H9 (cell line): ENCODE results near the gene PHACTR1. TPM values are rescaled to one million over a fixed set of nuclear protein-coding genes. Genes with fewer than 3 reads are reported as not detected.

Source experiments
- DNase-seq: peaks from one replicate; pipeline ENCODE4 v3.0.0-alpha.2; 2017
- H2AFZ ChIP-seq: one replicate; pipeline ENCODE4 v1.6.1; 2013; ENCODE audit warnings: mild to moderate bottlenecking, low read length, control low read depth, moderate library complexity
- H2AK5ac ChIP-seq: 2 replicates; pipeline ENCODE4 v1.6.1; 2013; ENCODE audit warnings: low read length, control low read depth, mixed read lengths; ENCODE audit not compliant: insufficient read length
- H2BK120ac ChIP-seq: one replicate; pipeline ENCODE4 v1.6.1; 2013; ENCODE audit warnings: low read depth, mild to moderate bottlenecking, low read length, control low read depth, inconsistent platforms; ENCODE audit not compliant: poor library complexity, severe bottlenecking
- H2BK12ac ChIP-seq: 2 replicates; pipeline ENCODE4 v1.6.1; 2013; ENCODE audit warnings: low read length, control low read depth, mixed read lengths, low read depth; ENCODE audit not compliant: insufficient read length
- H2BK15ac ChIP-seq: 2 replicates; pipeline ENCODE4 v1.6.1; 2013; ENCODE audit warnings: low read depth, low read length, control low read depth
- H2BK20ac ChIP-seq: one replicate; pipeline ENCODE4 v1.6.1; 2013; ENCODE audit warnings: low read depth, mild to moderate bottlenecking, low read length, control low read depth, inconsistent platforms; ENCODE audit not compliant: poor library complexity, severe bottlenecking
- H2BK5ac ChIP-seq: 2 replicates; pipeline ENCODE4 v1.6.1; 2013; ENCODE audit warnings: low read length, control low read depth, mixed read lengths; ENCODE audit not compliant: insufficient read length
- H3K14ac ChIP-seq: 2 replicates; pipeline ENCODE4 v1.6.1; 2013; ENCODE audit warnings: low read length, control low read depth; ENCODE audit not compliant: insufficient read depth
- H3K18ac ChIP-seq: 2 replicates; pipeline ENCODE4 v1.6.1; 2013; ENCODE audit warnings: low read depth, mild to moderate bottlenecking, mixed read lengths, low read length, control low read depth; ENCODE audit not compliant: insufficient read length
- H3K23ac ChIP-seq: 2 replicates; pipeline ENCODE4 v1.6.1; 2013; ENCODE audit warnings: low read length, control low read depth, mixed read lengths, low read depth; ENCODE audit not compliant: insufficient read length
- H3K23me2 ChIP-seq: 2 replicates; pipeline ENCODE4 v1.6.1; 2013; ENCODE audit warnings: low read depth, mild to moderate bottlenecking, mixed read lengths, low read length, control low read depth; ENCODE audit not compliant: insufficient read length, poor library complexity, severe bottlenecking
- H3K27ac ChIP-seq: 2 replicates; pipeline ENCODE4 v1.5.1; 2013; ENCODE audit warnings: low read length, control low read depth, mixed read lengths, low read depth; ENCODE audit not compliant: insufficient read length
- H3K27me3 ChIP-seq: 2 replicates; pipeline ENCODE4 v1.6.1; 2013; ENCODE audit warnings: low read length, control low read depth, inconsistent platforms; ENCODE audit not compliant: insufficient read depth
- H3K4ac ChIP-seq: 2 replicates; pipeline ENCODE4 v1.6.1; 2013; ENCODE audit warnings: low read depth, mild to moderate bottlenecking, control low read depth, inconsistent platforms, low read length, moderate library complexity
- H3K4me1 ChIP-seq: 2 replicates; pipeline ENCODE4 v1.6.1; 2013; ENCODE audit warnings: low read length, control low read depth, inconsistent platforms; ENCODE audit not compliant: insufficient read depth
- H3K4me2 ChIP-seq: 2 replicates; pipeline ENCODE4 v1.6.1; 2013; ENCODE audit warnings: low read length, control low read depth, mixed read lengths; ENCODE audit not compliant: insufficient read length, insufficient read depth
- H3K56ac ChIP-seq: 2 replicates; pipeline ENCODE4 v1.6.1; 2013; ENCODE audit warnings: low read depth, mild to moderate bottlenecking, mixed read lengths, low read length, control low read depth; ENCODE audit not compliant: insufficient read length
- H3K79me1 ChIP-seq: 2 replicates; pipeline ENCODE4 v1.6.1; 2013; ENCODE audit warnings: low read depth, mild to moderate bottlenecking, moderate library complexity, low read length, control low read depth, inconsistent platforms; ENCODE audit not compliant: insufficient read depth, poor library complexity, severe bottlenecking
- H3K79me2 ChIP-seq: 2 replicates; pipeline ENCODE4 v1.6.1; 2013; ENCODE audit warnings: low read length, control low read depth, inconsistent platforms; ENCODE audit not compliant: insufficient read depth
- H3K9ac ChIP-seq: 2 replicates; pipeline ENCODE4 v1.6.1; 2013; ENCODE audit warnings: low read length, control low read depth, mixed read lengths; ENCODE audit not compliant: insufficient read length; ENCODE audit errors: extremely low read depth
- H3K9me3 ChIP-seq: one replicate; pipeline ENCODE4 v1.6.1; 2013; ENCODE audit warnings: low read depth, low read length, inconsistent platforms; ENCODE audit not compliant: control insufficient read depth
- H3T11ph ChIP-seq: one replicate; pipeline ENCODE4 v1.6.1; 2013; ENCODE audit warnings: mild to moderate bottlenecking, low read length, control low read depth, inconsistent platforms
- H4K20me1 ChIP-seq: one replicate; pipeline ENCODE4 v1.6.1; 2013; ENCODE audit not compliant: control insufficient read depth, insufficient read length, insufficient read depth
- H4K5ac ChIP-seq: 2 replicates; pipeline ENCODE4 v1.6.1; 2013; ENCODE audit warnings: low read depth, mild to moderate bottlenecking, mixed read lengths, low read length, control low read depth; ENCODE audit not compliant: insufficient read length
- H4K8ac ChIP-seq: replicated peaks from 2 replicates; pipeline ENCODE4 v1.6.1; 2013; ENCODE audit warnings: low read length, control low read depth, mixed read lengths, low read depth; ENCODE audit not compliant: insufficient read length
- H4K91ac ChIP-seq: 2 replicates; pipeline ENCODE4 v1.6.1; 2013; ENCODE audit warnings: low read depth, mild to moderate bottlenecking, moderate library complexity, mixed read lengths, low read length, control low read depth; ENCODE audit not compliant: insufficient read length
- H3K27ac Mint-ChIP-seq, 3 experiments: 2 replicates in 2 of 3; 3 replicates in 1 of 3; pipeline ENCODE4 v1.8.0; 2020 to 2021; ENCODE audit warnings: mixed read lengths in 3 of 3, mild to moderate bottlenecking in 1 of 3, moderate library complexity in 1 of 3
- H3K27me3 Mint-ChIP-seq: 2 replicates; pipeline ENCODE4 v1.8.0; 2021; ENCODE audit warnings: low read depth, mild to moderate bottlenecking, moderate library complexity, mixed read lengths
- H3K36me3 Mint-ChIP-seq, 3 experiments: 2 replicates in 2 of 3; 3 replicates in 1 of 3; pipeline ENCODE4 v1.8.0; 2020 to 2021; ENCODE audit warnings: low read depth in 3 of 3, mixed read lengths in 3 of 3; ENCODE audit not compliant: insufficient read depth in 1 of 3
- H3K4me1 Mint-ChIP-seq, 2 experiments: 2 replicates each; pipeline ENCODE4 v1.8.0; 2020; ENCODE audit warnings: mixed read lengths in 2 of 2
- H3K4me3 Mint-ChIP-seq, 2 experiments: 2 replicates in 1 of 2; 3 replicates in 1 of 2; pipeline ENCODE4 v1.8.0; 2020 to 2021; ENCODE audit warnings: mild to moderate bottlenecking in 2 of 2, mixed read lengths in 2 of 2, moderate library complexity in 1 of 2
- H3K9me3 Mint-ChIP-seq, 2 experiments: 2 replicates in 1 of 2; 3 replicates in 1 of 2; pipeline ENCODE4 v1.8.0; 2020; ENCODE audit warnings: mild to moderate bottlenecking in 2 of 2, mixed read lengths in 2 of 2, moderate library complexity in 1 of 2
- CTCF ChIP-seq: fragments of 200-600 bp; sonication (generic); conservative IDR thresholded peaks from 3 replicates; pipeline ENCODE4 v1.8.0; 2021; ENCODE audit warnings: antibody characterized with exemption, mild to moderate bottlenecking
- WGBS: extraction: QIAGEN DNeasy Blood & Tissue Kit; methylation state at CpG from one replicate; pipeline ENCODE4 v1.1.7; 2013; ENCODE audit warnings: missing lambda C conversion rate, low lambda C conversion rate, mixed read lengths; ENCODE audit not compliant: insufficient read length; ENCODE audit errors: extremely low coverage; 5-methylcytosine and 5-hydroxymethylcytosine counted together
- total RNA-seq: library from RNA; stranded (reverse); gene quantifications from 2 replicates; pipeline ENCODE4 v1.2.1, GENCODE V29; 2021

Gene PHACTR1
- total RNA-seq, 1 experiment from 2014 or later, result 15.9 TPM

- peaks cover 6 to 9% of the 10 kb centered on the region in 2 experiments for H3K9me3 Mint-ChIP-seq
- no peaks in the 10 kb centered on the region for H3K9me3 ChIP-seq
These were observed 545.0 kb downstream of the PHACTR1 start for GRCh38 chr6:13261464-13261994.

More at GRCh38 chr6:13261464-13261994, 545.0 kb downstream of the PHACTR1 start:
- Mint-ChIP-seq H3K27ac (no peak overlapping the region), H3K4me3 (no peak overlapping the region), H3K36me3 (peaks cover 10 to 12% (median 10%) of the 10 kb centered on the region in 3 experiments), H3K27me3 (no peaks in the 10 kb centered on the region; the same call in 1 of the 2 replicates), H3K4me1 (peaks cover 5 to 17% of the 10 kb centered on the region in 2 experiments)
- Histone ChIP-seq H2BK5ac (no peak overlapping the region), H2AFZ (no peak overlapping the region), H3K4ac (no peak overlapping the region), H3K23ac (no peak overlapping the region), H3K79me2 (no peaks in the 10 kb centered on the region), H4K20me1 (no peaks in the 10 kb centered on the region), H3K27ac (no peak overlapping the region), H3K14ac (no peak overlapping the region), H3K27me3 (no peaks in the 10 kb centered on the region), H2BK120ac (no peak overlapping the region), H4K8ac (no peak overlapping the region), H2AK5ac (no peak overlapping the region), H3K56ac (no peak overlapping the region), H4K5ac (no peak overlapping the region), H2BK20ac (no peak overlapping the region), H3K4me1 (no peaks in the 10 kb centered on the region), H3K18ac (no peak overlapping the region), H2BK12ac (no peak overlapping the region), H3K4me2 (no peak overlapping the region), H4K91ac (no peak overlapping the region), H2BK15ac (no peak overlapping the region), H3T11ph (no peak overlapping the region), H3K23me2 (no peaks in the 10 kb centered on the region), H3K9ac (no peak overlapping the region), H3K79me1 (no peaks in the 10 kb centered on the region)
- no CpG with 5 or more reads among the region's 1 CpG for WGBS
- TF ChIP-seq CTCF, result no peak
- DNase-seq, result no peak
